Tibial artery (tissue), 4 donors: ENCODE measurements around the gene BAX.

Experiments used
- DNase-seq, 2 donors: peaks; one replicate each; pipeline ENCODE4 v3.0.0-alpha.2; 2019
- H3K27ac ChIP-seq, 2 donors: fragments of 200-600 bp; sonication (generic) in 1 of 2; 1 replicate in 1 of 2; 2 replicates in 1 of 2; pipeline ENCODE4 v1.5.1; 2018 to 2019; ENCODE audit warnings: mild to moderate bottlenecking in 1 of 2
- H3K27me3 ChIP-seq, 2 donors: fragments of 200-600 bp; sonication (generic) in 1 of 2; one replicate each; pipeline versions ENCODE4 v1.5.1 to v1.6.0; 2016 to 2019
- H3K36me3 ChIP-seq, 3 donors: fragments of 200-600 bp; sonication (generic) in 2 of 3; one replicate each; pipeline ENCODE4 v1.5.1; 2016 to 2019; ENCODE audit warnings: mild to moderate bottlenecking in 2 of 3
- H3K4me1 ChIP-seq, 4 donors: fragments of 200-600 bp; sonication (generic) in 2 of 4; 1 replicate in 3 of 4; 2 replicates in 1 of 4; pipeline ENCODE4 v1.5.1; 2016 to 2019
- H3K4me3 ChIP-seq, 2 donors: fragments of 200-600 bp; sonication (generic) in 1 of 2; 1 replicate in 1 of 2; 2 replicates in 1 of 2; pipeline ENCODE4 v1.5.1; 2018 to 2019; ENCODE audit warnings: mild to moderate bottlenecking in 2 of 2
- H3K9me3 ChIP-seq, 3 donors: fragments of 200-600 bp; sonication (generic) in 1 of 3; one replicate each; pipeline ENCODE4 v1.5.1; 2016 to 2019
- intact Hi-C: fragments of 100-400 bp; cut with DNase I; formaldehyde crosslinking; loops from one replicate; pipeline ENCODE4 v1.15.0; 2023; ENCODE audit warnings: low total_unique reads
- TF ChIP-seq, protein P1 (sequence below), 2 experiments: fragments of 200-600 bp in 1 of 2; fragments of 450-650 bp in 1 of 2; IDR thresholded peaks; one replicate each; pipeline ENCODE4 v1.5.1; 2017 to 2019; ENCODE audit warnings: antibody characterized with exemption in 2 of 2, mild to moderate bottlenecking in 1 of 2, moderate library complexity in 1 of 2

The BAX gene

DNA sequence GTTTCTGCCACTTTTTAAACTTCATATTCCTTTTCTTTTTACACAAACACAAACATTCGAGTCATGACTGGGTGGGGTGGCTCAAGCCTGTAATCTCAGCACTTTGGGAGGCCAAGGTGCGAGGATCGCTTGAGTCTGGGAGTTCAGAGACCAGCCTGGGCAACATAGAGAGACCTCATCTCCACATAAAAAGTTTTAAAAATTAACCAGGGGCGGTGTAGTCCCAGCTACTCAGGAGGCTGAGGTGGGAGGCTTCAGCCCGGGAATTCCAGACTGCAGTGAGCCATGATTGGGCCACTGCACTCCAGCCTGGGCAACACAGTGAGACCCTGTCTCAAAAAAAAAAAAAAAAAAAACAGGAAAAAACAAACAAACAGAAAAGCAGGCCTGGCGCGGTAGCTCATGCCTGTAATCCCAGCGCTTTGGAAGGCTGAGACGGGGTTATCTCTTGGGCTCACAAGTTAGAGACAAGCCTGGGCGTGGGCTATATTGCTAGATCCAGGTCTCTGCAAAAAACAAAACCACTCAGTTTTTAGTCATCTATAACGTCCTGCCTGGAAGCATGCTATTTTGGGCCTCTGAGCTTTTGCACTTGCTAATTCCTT lies 583 bp upstream of the BAX start:
- intact Hi-C loops: no loop called here
- Histone ChIP-seq H3K27ac (peak overlapping the region; percentile 91 to 94), H3K4me1 (peaks cover 0 to 20% (median 15%) of the 10 kb centered on the region in 4 donors), H3K36me3 (peaks cover 0 to 5% (median 0%) of the 10 kb centered on the region in 3 donors), H3K9me3 (no peaks in the 10 kb centered on the region), H3K27me3 (no peaks in the 10 kb centered on the region), H3K4me3 (peak overlapping the region; percentile 79 to 99)
- TF ChIP-seq, protein P1, sequence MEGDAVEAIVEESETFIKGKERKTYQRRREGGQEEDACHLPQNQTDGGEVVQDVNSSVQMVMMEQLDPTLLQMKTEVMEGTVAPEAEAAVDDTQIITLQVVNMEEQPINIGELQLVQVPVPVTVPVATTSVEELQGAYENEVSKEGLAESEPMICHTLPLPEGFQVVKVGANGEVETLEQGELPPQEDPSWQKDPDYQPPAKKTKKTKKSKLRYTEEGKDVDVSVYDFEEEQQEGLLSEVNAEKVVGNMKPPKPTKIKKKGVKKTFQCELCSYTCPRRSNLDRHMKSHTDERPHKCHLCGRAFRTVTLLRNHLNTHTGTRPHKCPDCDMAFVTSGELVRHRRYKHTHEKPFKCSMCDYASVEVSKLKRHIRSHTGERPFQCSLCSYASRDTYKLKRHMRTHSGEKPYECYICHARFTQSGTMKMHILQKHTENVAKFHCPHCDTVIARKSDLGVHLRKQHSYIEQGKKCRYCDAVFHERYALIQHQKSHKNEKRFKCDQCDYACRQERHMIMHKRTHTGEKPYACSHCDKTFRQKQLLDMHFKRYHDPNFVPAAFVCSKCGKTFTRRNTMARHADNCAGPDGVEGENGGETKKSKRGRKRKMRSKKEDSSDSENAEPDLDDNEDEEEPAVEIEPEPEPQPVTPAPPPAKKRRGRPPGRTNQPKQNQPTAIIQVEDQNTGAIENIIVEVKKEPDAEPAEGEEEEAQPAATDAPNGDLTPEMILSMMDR (IDR thresholded peaks at IDR 0.05): no peak
- no peak for DNase-seq

DNA sequence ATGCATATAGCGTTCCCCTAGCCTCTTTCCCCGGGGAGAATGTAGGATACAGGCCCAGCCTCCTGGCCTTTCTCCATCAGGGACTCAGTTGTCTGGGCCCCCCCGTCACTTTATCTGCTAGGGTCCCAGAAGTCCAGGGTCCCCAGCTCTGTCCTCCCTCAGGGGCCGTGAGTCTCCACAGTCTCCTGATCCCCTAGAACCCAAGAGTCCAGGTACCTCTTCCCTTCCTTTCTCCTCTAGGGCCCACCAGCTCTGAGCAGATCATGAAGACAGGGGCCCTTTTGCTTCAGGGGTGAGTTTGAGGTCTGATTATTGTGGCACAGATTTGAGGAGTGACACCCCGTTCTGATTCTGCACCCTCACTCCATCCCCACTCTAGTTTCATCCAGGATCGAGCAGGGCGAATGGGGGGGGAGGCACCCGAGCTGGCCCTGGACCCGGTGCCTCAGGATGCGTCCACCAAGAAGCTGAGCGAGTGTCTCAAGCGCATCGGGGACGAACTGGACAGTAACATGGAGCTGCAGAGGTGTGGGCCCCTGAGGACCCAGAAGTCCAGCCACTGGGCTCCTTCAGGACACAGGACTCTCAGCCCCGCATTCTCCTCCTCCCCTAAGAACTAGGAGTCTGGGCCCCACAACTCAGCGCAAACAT lies 758 bp downstream of the BAX start:
- H3K27me3 ChIP-seq: no peaks in the 10 kb centered on the region
- TF ChIP-seq, protein P1 (IDR thresholded peaks at IDR 0.05): no peak
- H3K27ac ChIP-seq: peak overlapping the region; percentile 91 to 94
- intact Hi-C loops: no loop called here
- no peak for DNase-seq
- H3K4me3 ChIP-seq: peak overlapping the region; percentile 79 to 99
- H3K36me3 ChIP-seq: peaks cover 0 to 9% (median 0%) of the 10 kb centered on the region in 3 donors
- no peaks in the 10 kb centered on the region for H3K9me3 ChIP-seq
- peaks cover 0 to 20% (median 15%) of the 10 kb centered on the region in 4 donors for H3K4me1 ChIP-seq

DNA sequence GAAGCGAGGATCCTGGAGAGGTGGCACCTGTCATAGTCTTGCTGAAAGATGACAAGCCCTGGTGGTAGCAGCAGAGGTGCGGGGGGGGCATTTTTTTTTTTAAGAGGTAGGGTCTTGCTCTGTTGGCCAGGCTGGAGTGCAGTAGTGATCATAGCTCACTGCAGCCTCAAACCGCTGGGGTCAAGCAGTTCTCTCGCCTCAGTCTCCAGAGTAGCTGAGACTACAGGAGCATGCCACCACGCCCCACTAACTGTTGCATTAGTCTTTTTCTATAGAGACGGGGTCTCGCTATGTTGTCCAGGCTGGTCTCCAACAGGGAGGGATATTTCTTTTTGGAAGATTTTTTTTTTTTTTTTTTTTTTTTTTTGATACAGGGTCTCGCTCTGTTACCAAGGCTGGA lies 3.3 kb downstream of the BAX start:
- Histone ChIP-seq H3K9me3 (no peaks in the 10 kb centered on the region), H3K27ac (no peak overlapping the region), H3K27me3 (no peaks in the 10 kb centered on the region), H3K4me3 (no peak overlapping the region), H3K4me1 (peaks cover 0 to 30% (median 18%) of the 10 kb centered on the region in 4 donors), H3K36me3 (peaks cover 0 to 14% (median 0%) of the 10 kb centered on the region in 3 donors)
- TF ChIP-seq, protein P1 (IDR thresholded peaks at IDR 0.05): no peak
- no peak for DNase-seq
- intact Hi-C loops: no loop called here

DNA sequence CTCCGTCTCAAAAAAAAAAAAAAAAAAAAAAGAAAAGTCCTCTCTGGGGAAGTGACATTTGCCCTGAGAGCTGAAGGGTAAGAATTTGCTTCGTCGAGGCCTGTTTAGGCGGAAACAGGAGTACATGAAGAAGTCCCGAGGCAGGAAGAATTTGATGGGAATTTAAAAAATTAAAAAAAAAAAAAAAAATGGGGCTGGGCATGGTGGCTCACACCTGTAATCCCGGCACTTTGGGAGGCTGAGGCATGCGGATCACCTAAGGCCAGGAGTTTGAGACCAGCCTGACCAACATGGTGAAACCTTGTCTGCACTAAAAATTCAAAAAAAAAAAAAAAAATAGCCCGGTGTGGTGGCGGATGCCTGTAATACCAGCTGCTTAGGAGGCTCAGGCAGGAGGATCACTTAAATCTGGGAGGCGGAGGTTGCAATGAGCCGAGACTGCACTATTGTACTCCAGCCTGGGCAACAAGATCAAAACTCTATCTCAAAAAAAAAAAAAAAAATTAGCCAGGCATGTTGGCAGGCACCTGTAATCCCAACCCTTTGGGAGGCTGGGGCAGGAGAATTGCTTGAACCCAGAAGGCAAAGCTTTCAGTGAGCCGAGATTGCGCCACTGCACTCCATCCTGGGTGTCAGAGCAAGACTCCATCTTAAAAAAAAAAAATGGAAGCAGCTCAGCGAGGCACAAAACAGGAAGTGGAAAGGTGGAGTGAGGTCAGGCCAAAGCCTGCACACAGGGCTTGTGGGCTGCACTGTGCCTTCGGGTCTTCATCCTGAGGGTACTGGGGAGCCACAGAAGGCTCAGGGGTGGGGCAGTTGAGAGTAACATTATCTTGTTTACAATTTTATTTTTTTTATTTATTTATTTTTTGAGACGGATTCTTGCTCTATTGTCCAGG lies 4.9 kb downstream of the BAX start:
- H3K9me3 ChIP-seq: no peaks in the 10 kb centered on the region
- H3K27me3 ChIP-seq: no peaks in the 10 kb centered on the region
- no peak for DNase-seq
- TF ChIP-seq, protein P1 (IDR thresholded peaks at IDR 0.05): no peak
- peaks cover 0 to 40% (median 30%) of the 10 kb centered on the region in 4 donors for H3K4me1 ChIP-seq
- H3K4me3 ChIP-seq: no peak overlapping the region
- intact Hi-C loops: loop anchor here (10.0 kb wide), 1 partner anchor 85 kb away; the partner anchor contains the start of gene PPP1R15A
- peaks cover 0 to 14% (median 0%) of the 10 kb centered on the region in 3 donors for H3K36me3 ChIP-seq
- no peak overlapping the region for H3K27ac ChIP-seq

DNA sequence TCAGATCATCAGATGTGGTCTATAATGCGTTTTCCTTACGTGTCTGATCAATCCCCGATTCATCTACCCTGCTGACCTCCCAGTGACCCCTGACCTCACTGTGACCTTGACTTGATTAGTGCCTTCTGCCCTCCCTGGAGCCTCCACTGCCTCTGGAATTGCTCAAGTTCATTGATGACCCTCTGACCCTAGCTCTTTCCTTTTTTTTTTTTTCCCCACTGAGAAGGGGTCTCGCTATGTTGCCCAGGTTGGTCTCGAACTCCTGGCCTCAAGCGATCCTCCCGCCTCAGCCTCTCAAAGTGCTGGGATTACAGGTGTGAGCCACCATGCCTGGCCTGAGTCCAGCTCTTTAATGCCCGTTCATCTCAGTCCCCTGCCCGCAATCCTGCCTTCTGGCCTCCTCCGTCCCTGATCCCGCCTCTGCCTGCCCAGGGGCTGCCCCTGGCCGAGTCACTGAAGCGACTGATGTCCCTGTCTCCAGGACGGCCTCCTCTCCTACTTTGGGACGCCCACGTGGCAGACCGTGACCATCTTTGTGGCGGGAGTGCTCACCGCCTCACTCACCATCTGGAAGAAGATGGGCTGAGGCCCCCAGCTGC lies 6.5 kb downstream of the BAX start:
- Histone ChIP-seq H3K9me3 (no peaks in the 10 kb centered on the region), H3K27me3 (no peaks in the 10 kb centered on the region), H3K4me3 (no peak overlapping the region), H3K4me1 (peaks cover 0 to 32% (median 24%) of the 10 kb centered on the region in 4 donors), H3K36me3 (peaks cover 2 to 14% (median 3%) of the 10 kb centered on the region in 3 donors), H3K27ac (peak overlapping the region in 1 of 2 donors; percentile 97)
- intact Hi-C loops: loop anchor here (10.0 kb wide), 1 partner anchor 86 kb away; the partner anchor contains the start of gene PPP1R15A
- TF ChIP-seq, protein P1 (IDR thresholded peaks at IDR 0.05): no peak
- DNase-seq: no peak
